ENCODE data around the gene LAPTM4A.

DNA sequence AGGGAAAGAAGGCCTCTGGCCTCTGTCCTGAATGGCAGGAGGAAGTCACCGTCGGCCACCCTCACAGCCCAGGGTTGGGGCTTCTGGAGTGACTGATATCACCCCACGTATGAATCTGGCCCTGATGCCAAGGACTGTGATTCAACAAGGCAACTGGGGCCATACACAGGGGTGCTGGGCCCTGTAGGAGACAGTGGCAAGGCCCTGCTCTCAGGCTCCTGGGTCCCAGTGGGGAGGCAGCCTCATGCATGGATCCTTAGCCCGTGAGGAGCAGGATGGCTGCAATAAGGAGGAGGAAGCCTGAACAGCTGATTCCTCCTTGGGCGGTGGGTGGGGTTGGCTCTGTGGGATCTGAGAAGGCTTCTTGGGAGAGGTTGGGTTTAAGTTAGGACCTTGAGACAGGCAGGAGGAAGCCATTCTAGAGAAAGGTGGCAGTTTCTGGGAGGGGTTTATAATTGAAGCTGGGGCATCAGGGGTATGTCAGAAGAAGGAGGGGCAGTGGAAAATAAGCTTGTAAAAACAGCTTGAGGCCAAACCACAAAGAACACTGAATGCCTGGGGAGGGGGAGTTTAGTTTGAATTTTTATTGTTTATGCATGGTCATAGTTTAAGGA, 42.8 kb upstream of the LAPTM4A start:
- TF ChIP-seq, protein P1, sequence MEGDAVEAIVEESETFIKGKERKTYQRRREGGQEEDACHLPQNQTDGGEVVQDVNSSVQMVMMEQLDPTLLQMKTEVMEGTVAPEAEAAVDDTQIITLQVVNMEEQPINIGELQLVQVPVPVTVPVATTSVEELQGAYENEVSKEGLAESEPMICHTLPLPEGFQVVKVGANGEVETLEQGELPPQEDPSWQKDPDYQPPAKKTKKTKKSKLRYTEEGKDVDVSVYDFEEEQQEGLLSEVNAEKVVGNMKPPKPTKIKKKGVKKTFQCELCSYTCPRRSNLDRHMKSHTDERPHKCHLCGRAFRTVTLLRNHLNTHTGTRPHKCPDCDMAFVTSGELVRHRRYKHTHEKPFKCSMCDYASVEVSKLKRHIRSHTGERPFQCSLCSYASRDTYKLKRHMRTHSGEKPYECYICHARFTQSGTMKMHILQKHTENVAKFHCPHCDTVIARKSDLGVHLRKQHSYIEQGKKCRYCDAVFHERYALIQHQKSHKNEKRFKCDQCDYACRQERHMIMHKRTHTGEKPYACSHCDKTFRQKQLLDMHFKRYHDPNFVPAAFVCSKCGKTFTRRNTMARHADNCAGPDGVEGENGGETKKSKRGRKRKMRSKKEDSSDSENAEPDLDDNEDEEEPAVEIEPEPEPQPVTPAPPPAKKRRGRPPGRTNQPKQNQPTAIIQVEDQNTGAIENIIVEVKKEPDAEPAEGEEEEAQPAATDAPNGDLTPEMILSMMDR (IDR thresholded peaks at IDR 0.05) = no peak
- TF ChIP-seq POLR2A (IDR thresholded peaks at IDR 0.05) = no peak

Data from Peyer's patch (tissue), 4 donors.